Suprapubic skin (tissue), 3 donors: ENCODE measurements around the gene SNX9.

Experiments
- POLR2AphosphoS5 ChIP-seq, 3 donors: sonication (generic); formaldehyde crosslinking; IDR thresholded peaks; one replicate each; pipeline ENCODE4 v1.6.1; 2017; ENCODE audit warnings: antibody characterized with exemption in 3 of 3
- TF ChIP-seq, protein P1 (sequence below), 2 donors: fragments of 200-600 bp in 1 of 2; fragments of 450-650 bp in 1 of 2; sonication (generic) in 1 of 2; IDR thresholded peaks; one replicate each; pipeline ENCODE4 v1.5.1; 2016 to 2019; ENCODE audit warnings: antibody characterized with exemption in 2 of 2, mild to moderate bottlenecking in 1 of 2, moderate library complexity in 1 of 2

DNA sequence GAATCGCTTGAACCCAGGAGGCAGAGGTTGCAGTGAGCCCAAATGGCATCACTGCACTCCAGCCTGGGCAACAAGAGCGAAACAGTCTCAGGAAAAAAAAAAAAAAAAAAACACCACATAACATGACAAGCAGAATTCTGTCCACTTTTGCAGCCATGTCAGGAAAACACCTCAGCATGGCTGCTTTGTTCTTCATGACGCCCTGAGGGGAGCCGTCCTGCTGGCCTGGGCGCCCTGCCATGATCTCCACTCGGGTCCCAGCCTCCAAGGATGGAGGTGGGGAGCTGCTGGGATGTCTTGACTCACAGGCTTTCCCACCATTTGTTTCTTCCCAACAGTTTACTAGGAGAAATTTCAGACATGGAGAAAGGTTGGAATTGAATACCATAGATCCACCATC, 42.2 kb downstream of the SNX9 start:
- TF ChIP-seq, protein P1, sequence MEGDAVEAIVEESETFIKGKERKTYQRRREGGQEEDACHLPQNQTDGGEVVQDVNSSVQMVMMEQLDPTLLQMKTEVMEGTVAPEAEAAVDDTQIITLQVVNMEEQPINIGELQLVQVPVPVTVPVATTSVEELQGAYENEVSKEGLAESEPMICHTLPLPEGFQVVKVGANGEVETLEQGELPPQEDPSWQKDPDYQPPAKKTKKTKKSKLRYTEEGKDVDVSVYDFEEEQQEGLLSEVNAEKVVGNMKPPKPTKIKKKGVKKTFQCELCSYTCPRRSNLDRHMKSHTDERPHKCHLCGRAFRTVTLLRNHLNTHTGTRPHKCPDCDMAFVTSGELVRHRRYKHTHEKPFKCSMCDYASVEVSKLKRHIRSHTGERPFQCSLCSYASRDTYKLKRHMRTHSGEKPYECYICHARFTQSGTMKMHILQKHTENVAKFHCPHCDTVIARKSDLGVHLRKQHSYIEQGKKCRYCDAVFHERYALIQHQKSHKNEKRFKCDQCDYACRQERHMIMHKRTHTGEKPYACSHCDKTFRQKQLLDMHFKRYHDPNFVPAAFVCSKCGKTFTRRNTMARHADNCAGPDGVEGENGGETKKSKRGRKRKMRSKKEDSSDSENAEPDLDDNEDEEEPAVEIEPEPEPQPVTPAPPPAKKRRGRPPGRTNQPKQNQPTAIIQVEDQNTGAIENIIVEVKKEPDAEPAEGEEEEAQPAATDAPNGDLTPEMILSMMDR (IDR thresholded peaks at IDR 0.05), result no peak
- no peak for TF ChIP-seq POLR2AphosphoS5 (IDR thresholded peaks at IDR 0.05)
